GM21390 (cell line): ENCODE measurements around the gene HOXC12.

Source experiments
- ATAC-seq: cut with Tn5 transposase; IDR thresholded peaks from one replicate; pipeline ENCODE4 v1.9.1; 2021; ENCODE audit not compliant: unreplicated experiment

HOXC12 gene, protein sequence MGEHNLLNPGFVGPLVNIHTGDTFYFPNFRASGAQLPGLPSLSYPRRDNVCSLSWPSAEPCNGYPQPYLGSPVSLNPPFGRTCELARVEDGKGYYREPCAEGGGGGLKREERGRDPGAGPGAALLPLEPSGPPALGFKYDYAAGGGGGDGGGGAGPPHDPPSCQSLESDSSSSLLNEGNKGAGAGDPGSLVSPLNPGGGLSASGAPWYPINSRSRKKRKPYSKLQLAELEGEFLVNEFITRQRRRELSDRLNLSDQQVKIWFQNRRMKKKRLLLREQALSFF

GRCh38 chr12:53954694-53955035 is at the start of gene HOXC12:
Gene HOXC12 (plus strand): TSS chr12:53954903. CDS start chr12:53954930, 27 bp downstream.
- no peak for ATAC-seq

DNA sequence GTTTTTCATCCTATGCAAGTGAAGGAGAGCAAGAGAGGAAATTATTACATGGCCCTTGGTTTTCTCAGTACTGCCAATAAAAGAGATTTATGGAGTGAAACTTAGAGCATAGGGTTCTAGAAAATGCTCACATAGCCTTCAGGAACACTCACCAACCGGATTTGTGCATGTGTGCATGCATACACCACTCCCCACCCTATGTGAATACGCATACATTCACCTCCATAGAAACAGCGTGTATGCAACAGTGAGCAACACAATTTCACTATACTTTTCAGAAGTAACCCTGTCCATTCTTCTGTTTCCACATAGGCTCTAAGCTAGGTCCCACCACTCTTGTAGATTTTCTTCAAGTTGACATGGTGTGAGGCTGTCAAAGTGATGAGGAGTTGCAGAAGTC is 47.6 kb upstream of the HOXC12 start:
- ATAC-seq: no peak

DNA sequence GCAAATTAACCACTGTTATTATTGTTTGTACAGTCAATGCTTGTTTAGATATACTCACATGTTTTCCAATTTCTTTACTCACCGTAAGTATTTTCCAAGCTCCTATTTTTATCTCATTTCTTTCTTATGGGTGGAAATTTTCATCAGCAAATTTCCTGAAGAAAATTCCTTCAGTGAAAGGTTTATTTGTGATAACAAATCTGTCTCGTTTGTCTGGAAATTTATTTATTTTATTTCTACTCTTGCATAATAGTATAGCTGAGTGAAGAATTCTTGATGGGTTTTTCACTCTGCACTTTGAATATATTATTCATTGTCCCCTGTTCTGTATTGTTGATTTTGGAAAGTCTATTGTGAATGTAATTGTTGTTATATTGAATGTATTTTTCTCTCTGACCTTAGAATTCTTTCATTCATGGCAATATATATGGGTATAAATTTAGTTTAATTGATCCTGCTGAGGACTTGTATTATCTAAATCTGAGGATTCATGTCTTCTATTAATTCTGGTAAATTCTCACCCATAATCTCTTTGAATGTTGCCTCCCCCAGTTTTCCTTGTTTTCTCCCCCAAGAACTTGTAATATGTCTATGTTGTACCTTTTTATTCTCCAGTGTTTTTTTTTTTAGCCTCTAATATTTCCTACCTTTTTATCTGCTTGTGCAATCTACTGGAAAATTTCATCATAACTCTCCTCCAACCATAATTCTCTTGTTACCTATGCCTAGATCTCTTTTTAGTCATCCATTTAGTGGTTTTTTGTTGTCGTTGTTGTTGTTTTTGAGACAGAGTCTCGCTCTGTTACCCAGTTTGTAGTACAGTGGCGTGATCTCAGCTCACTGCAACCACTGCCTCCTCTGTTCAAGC is 37.7 kb upstream of the HOXC12 start:
- ATAC-seq: no peak

GRCh38 chr12:53924521-53925405 is 29.9 kb upstream of the HOXC12 start:
- ATAC-seq: no peak

GRCh38 chr12:53927220-53928029 is 27.3 kb upstream of the HOXC12 start:
- no peak for ATAC-seq

DNA sequence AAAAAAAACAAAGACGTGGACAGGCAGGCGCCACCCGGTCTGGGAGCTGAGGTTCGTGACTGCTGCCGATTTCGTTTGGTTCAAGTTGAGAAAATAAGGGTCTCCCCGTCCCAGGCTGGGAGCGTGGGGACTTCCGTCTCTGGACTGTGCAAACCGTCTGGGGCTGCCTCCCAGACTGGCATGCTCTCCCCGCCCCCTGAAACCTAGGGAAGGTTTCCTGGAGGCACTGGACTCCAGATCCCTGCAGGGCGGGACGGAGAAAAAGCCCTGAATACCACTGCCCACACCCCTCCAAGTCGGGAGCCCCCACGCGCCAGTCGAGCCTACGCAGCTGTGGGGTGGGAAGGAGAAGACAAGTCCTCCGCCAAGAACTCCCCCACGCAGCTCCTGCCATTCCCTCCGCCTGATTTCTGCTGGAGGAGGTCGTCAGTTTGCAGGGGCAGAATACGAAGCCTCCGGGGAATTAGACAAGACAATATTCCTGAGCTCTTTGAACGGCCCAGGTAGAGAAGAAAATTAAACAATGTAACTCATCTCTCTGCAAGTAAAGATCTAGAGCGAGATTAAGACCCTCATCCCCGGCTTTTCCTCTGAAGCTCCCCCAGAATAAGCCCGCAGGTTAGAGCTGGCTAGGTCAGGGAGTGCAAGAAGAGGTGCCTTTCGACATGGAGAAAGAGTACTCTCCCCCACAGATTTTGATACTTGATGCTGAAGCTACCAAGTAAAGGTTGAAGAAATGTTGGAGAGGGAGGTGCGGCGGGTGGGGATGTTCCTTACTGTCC is 26.5 kb upstream of the HOXC12 start:
- no peak for ATAC-seq

DNA sequence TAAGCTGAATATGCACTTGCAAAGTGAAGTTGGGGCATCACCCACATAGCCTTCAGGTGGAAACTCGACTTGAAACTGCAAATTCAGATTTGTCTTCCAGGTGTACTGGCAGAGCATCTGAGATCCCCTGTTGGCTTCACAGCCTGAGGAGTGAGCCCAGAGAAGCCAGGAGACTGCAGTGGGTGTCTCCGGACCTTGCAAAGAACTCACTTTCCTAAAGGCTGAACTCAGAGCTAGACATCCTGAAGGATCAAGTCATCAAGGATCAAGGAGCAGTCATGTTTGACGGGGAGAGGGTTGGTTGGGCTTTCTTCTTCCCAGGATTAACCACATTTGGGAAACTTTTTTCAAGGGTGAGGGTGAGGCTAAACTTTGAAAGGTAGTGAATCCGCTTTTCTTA is 25.2 kb upstream of the HOXC12 start:
- ATAC-seq: no peak

GRCh38 chr12:53930591-53931255 is 24.0 kb upstream of the HOXC12 start:
- no peak for ATAC-seq

DNA sequence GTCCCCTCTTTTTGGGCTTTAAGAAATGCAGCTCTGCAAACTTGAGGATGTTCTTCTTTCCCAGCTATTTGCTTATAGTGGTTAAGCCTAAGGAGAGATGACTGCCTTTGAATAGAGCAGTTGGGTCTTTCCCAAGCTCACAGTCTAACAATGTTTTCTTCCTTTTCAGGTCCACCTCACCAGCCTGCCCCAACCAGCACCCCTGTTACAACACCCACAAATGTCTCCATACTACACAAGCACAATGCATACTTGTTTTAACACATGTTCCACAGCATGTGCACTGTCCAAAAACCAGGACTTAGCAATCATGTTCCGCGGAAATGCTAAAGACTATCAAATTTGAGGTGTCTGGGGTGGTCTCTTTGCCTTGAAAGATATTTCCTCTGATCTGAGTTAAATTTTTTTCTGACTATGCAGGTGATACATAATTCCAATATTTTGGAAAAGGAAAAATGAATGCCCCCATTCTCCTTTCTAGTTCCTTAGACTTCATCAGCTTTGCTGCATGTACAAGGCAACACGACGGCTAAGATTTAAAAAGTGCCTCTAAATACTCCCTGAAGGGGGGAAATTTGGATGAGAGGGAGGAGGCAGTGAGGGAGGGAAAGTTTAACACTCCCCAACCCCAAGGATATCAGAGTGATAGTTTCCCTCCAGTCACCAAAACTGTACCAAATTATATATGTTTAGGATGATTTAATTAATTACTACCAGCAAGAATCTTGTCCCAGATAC is 22.7 kb upstream of the HOXC12 start:
- no peak for ATAC-seq

DNA sequence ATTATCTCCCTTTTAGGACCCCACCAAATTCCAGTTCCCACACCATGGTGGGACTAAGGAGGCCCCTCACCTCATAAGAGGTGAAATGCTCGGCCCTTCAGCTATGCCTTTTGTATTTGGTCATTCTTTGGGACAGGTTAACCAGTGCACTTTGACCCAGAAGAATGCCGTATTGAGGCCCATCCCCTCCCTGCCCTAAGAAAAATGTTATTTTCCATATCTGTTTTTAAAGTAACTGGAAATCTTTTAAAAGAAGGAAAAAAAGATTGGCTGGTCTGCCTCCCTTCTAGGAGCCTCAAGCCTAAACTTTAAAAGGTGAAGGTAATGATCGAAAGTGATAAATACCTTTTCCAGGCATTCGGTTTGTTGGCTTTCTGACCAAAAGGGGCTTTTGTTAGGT is 21.8 kb upstream of the HOXC12 start:
- no peak for ATAC-seq

DNA sequence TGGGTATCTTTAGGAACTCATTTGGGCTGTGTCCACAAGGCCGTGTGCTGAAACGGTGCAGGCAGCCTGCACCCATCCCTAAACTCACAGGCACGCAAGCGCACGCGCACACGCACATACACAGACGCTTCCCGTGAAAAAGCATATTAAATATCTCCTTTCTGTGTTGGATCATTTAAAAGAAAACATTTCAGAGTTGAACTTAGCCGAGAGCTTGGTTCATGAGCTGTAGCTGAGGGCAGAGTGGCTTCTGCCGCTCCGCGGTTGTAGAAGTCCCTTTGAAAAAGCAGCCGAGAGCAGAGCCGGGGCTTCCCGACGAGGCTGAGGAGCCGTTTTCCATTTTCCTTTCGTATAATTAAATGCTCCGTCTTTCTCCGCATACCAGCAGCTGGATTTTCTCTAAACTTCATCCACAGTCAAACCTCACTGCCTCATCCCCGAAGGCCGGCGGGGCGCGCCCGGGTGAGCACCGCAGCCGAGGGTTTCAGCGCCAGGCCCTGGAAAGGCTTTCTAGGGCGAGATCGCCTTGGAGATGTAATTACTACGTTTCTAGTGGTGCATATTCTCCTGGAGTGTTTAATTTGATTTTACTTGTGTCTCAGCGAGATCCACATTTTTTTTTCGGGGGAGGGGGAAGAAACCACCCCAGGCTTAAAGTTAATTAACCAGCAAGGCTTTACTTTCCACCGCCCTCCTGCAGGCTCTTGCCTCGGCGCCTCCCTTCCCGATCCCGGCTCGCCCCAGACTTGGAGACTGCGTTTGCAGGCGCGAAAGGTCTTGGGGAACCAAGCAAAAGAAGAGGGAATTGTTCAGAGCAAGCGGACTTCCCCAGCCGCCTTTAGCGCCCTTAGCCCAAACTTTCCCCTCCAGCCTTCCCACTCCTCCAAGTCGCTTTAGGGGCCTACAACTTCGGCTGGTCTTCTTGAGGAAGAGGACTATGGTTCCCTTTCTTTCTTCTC is 19.0 kb upstream of the HOXC12 start:
- no peak for ATAC-seq

GRCh38 chr12:53937099-53937498 is 17.6 kb upstream of the HOXC12 start:
- no peak for ATAC-seq

DNA sequence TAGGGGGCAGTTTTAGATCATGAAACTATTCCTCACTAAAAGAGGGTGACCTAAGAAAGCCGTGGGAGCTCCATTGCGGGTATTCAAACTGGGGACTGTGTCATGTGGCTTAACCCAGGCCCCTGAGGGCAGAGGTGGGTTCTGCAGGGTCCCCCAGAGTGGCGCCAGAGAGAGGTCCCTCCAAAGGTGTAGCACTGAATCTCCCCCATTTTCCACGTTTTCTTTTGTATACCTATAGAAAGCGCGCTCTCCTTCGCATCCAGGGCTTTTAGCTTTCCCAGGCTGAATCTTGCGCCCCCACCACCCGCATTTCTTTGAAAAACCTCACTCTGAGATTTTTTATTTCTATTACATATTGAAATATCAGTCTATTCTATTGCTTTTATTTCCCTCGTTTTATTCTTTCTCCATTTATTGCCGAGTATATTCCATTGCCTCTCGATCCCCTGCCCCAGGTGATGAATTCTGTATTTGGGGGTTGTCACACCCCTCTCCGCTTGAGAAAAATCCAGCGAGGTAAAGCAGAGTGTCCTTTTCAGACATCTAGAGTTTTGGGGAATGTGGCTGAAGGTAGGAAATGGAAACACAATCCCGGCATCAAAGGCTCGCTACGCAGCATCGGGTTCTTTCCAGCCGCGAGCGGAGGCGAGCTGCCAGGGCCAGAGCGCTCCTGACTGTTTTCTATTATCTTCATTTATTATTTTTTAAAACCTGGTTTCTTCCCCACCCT is 16.9 kb upstream of the HOXC12 start:
- ATAC-seq: no peak

DNA sequence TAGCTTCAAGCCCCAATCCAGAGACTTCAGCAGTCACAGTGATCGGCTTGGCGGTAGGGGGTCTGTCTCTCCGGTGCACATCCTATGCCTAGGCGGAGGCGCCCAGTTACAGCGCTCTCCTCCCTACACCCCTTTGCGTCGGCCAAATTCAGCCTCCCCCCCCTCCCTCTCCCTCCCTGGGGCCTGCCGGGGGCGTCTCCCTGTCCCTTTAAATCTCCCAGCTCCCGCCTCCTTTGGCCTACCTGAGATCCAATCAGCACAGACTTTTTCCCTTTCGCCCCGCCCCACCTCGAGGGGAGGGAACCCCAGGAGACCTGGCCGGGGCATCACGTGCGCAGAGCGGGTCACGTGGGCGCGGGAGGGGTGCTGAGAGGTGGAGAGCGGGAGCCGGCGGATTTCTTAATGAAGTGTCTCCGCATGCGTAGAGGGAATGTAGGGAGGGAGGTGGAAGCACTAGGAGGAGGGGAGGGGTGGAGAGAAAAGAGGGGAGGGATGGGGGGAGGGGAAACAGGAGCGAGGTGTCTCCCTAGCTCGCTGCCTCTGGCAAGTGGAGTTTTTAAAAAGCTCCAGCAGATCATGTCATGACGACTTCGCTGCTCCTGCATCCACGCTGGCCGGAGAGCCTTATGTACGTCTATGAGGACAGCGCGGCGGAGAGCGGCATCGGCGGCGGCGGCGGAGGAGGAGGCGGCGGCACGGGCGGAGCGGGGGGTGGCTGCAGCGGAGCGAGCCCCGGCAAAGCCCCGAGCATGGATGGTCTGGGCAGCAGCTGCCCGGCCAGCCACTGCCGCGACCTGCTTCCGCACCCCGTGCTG is 16.2 kb upstream of the HOXC12 start, which contains the start of gene HOXC13:
Gene HOXC13, plus strand, starts transcription at position 506 of the 815 bp plus-strand sequence. Its CDS starts 76 bp downstream, at position 582.
- ATAC-seq: no peak

DNA sequence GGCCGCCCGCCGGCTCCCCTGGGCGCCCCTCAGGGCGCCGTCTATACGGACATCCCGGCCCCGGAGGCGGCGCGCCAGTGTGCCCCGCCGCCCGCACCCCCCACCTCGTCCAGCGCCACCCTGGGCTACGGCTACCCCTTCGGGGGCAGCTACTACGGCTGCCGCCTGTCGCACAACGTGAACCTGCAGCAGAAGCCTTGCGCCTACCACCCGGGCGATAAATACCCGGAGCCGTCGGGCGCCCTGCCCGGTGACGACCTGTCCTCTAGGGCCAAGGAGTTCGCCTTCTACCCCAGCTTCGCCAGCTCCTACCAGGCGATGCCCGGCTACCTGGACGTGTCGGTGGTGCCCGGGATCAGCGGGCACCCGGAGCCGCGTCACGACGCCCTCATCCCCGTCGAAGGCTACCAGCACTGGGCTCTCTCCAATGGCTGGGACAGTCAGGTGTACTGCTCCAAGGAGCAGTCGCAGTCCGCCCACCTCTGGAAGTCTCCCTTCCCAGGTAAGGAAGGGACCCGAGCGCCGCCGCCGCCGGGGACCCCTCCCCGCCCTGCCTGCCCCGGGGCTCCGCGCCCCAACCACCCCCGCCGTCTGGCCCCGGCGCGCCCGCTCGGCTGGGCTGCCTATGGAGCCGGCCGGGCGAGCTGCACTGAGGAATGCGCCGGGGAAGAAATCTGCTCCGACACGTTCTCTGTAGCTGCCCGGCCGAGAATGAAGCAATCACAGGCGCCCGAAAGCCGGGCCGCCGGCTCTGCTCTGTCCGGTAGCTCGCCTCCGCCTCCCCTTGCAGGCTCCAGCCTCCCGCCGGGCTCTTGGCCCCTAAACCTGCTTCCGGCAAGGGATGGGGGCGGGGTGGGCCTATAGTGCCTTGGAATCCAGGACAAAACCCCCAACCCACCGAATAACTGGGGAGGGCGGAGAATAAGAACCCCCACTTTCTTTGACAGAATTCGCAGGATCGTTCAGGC is 15.3 kb upstream of the HOXC12 start:
- ATAC-seq: no peak
